PC-3 (cell line): Measurements from ENCODE around the gene NCS1. TPM values are rescaled to one million over a fixed set of nuclear protein-coding genes. Genes with fewer than 3 reads are reported as not detected.

ENCODE experiments used
- ATAC-seq: fragments of 200-7000 bp; cut with Tn5 transposase; 2 replicates; pipeline ENCODE4 v1.9.1; 2020; ENCODE audit warnings: mild to moderate bottlenecking, moderate library complexity
- BruUV-seq: library from RNA; stranded (reverse); fragments of 400-500 nt; replicated peaks from 2 replicates; lab custom pipeline; 2021; lab: Mats Ljungman, UMichigan
- CTCF ChIA-PET: fragments of 300-600 bp; sonication (Branson Sonifier 250); formaldehyde crosslinking; loops from one replicate; lab custom pipeline; 2022; ENCODE audit warnings: antibody characterized with exemption; lab: Charles Lee
- POLR2A ChIA-PET: fragments of 300-600 bp; sonication (Branson Sonifier 250); formaldehyde crosslinking; loops from one replicate; lab custom pipeline; 2022; ENCODE audit warnings: antibody characterized with exemption; ENCODE audit not compliant: unreplicated experiment; lab: Charles Lee
- DNase-seq: peaks from one replicate; pipeline ENCODE4 v3.0.0-alpha.2; 2015
- H2AFZ ChIP-seq: fragments of 300-600 bp; sonication (generic); 2 replicates; pipeline ENCODE4 v1.6.0; 2016; ENCODE audit warnings: antibody characterized with exemption, low read length
- H3F3A ChIP-seq: fragments of 300-600 bp; sonication (generic); one replicate; pipeline ENCODE4 v1.6.0; 2017; ENCODE audit warnings: antibody characterized with exemption, low read length, control low read depth, mild to moderate bottlenecking; ENCODE audit not compliant: unreplicated experiment
- H3K27ac ChIP-seq: fragments of 300-600 bp; sonication (generic); 2 replicates; pipeline ENCODE4 v1.5.1; 2016; ENCODE audit warnings: mild to moderate bottlenecking, low read length
- H3K27me3 ChIP-seq: fragments of 300-600 bp; sonication (generic); 2 replicates; pipeline ENCODE4 v1.6.1; 2016; ENCODE audit warnings: low read length, mixed read lengths
- H3K36me3 ChIP-seq: fragments of 300-600 bp; sonication (generic); 2 replicates; pipeline ENCODE4 v1.6.1; 2016; ENCODE audit warnings: low read depth, mixed run types, low read length, mixed read lengths
- H3K4me1 ChIP-seq: fragments of 300-600 bp; sonication (generic); 2 replicates; pipeline ENCODE4 v1.5.1; 2016; ENCODE audit warnings: low read length; ENCODE audit not compliant: insufficient read depth
- H3K4me2 ChIP-seq: fragments of 300-600 bp; sonication (generic); 2 replicates; pipeline ENCODE4 v1.6.0; 2016; ENCODE audit warnings: low read length
- H3K4me3 ChIP-seq: fragments of 300-600 bp; sonication (generic); 2 replicates; pipeline ENCODE4 v1.5.1; 2016; ENCODE audit warnings: mild to moderate bottlenecking, low read length, mixed read lengths
- H3K79me2 ChIP-seq: fragments of 300-600 bp; sonication (generic); 2 replicates; pipeline ENCODE4 v1.6.1; 2017; ENCODE audit warnings: low read length, mixed read lengths
- H3K9ac ChIP-seq: fragments of 300-600 bp; sonication (generic); 2 replicates; pipeline ENCODE4 v1.6.0; 2016; ENCODE audit warnings: mild to moderate bottlenecking, low read length
- H3K9me2 ChIP-seq: fragments of 300-600 bp; sonication (generic); replicated peaks from 2 replicates; pipeline ENCODE4 v1.6.1; 2016; ENCODE audit warnings: mixed run types, low read length, mixed read lengths
- H3K9me3 ChIP-seq: fragments of 300-600 bp; sonication (generic); 2 replicates; pipeline ENCODE4 v1.6.1; 2016; ENCODE audit warnings: low read length, mixed read lengths
- H4K20me1 ChIP-seq: fragments of 300-600 bp; sonication (generic); 2 replicates; pipeline ENCODE4 v1.6.1; 2016; ENCODE audit warnings: low read length, mixed read lengths
- EZH2 ChIP-seq: fragments of 300-600 bp; sonication (generic); IDR thresholded peaks from one replicate; pipeline ENCODE4 v1.6.1; 2017; ENCODE audit warnings: antibody characterized with exemption, mild to moderate bottlenecking, low read length; ENCODE audit not compliant: unreplicated experiment
- EZH2phosphoT487 ChIP-seq: fragments of 300-600 bp; sonication (generic); IDR thresholded peaks from 2 replicates; pipeline ENCODE4 v1.6.1; 2018; ENCODE audit warnings: mild to moderate bottlenecking, antibody characterized with exemption, low read length, borderline replicate concordance
- intact Hi-C: fragments of 100-400 bp; cut with micrococcal nuclease; formaldehyde crosslinking; loops from 2 replicates; pipeline ENCODE4 v1.9.0; 2023
- total RNA-seq: library from RNA; depleted of rRNA; stranded (reverse); fragments of >200 nt; gene quantifications from 2 replicates; pipeline ENCODE4 v1.2.3, GENCODE V29; 2014
- TF ChIP-seq, protein P1 (sequence below): fragments of 300-600 bp; sonication (generic); conservative IDR thresholded peaks from 2 replicates; pipeline ENCODE4 v1.5.1; 2017; ENCODE audit warnings: antibody characterized with exemption, low read depth, mild to moderate bottlenecking, low read length

The NCS1 gene
- total RNA-seq, 1 experiment from 2014 or later = 14.0 TPM

DNA sequence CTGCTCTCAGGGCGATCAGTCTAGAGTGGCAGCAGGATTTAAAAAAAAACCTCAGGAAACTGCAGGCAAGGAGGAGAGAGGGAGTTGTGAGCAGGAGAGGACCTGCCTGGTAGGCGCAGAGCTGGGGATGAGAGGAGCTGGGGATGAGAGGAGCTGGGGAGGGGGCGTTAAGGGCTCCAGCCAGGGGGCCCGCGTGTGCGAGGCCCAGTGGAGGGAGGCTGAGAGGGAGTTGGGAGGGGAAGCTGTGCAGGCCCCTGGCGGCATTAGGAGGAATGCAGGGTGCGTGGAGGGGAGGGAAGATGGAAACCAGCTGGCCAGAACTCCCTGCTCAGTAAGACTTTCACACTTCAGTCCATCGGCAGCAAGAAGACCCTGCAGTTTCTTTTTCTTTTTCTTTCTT, 48.1 kb downstream of the NCS1 start:
- Histone ChIP-seq H3K9me2 (no peaks in the 10 kb centered on the region), H4K20me1 (no peaks in the 10 kb centered on the region), H3K4me2 (no peak overlapping the region), H3K36me3 (peaks cover 3% of the 10 kb centered on the region; the same call in 1 of the 2 replicates), H3F3A (no peaks in the 10 kb centered on the region), H3K79me2 (no peaks in the 10 kb centered on the region), H3K4me3 (no peak overlapping the region), H3K4me1 (no peaks in the 10 kb centered on the region), H3K9me3 (no peaks in the 10 kb centered on the region), H3K9ac (no peak overlapping the region), H2AFZ (no peak overlapping the region), H3K27me3 (no peaks in the 10 kb centered on the region), H3K27ac (no peak overlapping the region)
- intact Hi-C loops = no loop called here
- TF ChIP-seq EZH2phosphoT487 (no peak), EZH2 (no peak)
- TF ChIP-seq, protein P1, sequence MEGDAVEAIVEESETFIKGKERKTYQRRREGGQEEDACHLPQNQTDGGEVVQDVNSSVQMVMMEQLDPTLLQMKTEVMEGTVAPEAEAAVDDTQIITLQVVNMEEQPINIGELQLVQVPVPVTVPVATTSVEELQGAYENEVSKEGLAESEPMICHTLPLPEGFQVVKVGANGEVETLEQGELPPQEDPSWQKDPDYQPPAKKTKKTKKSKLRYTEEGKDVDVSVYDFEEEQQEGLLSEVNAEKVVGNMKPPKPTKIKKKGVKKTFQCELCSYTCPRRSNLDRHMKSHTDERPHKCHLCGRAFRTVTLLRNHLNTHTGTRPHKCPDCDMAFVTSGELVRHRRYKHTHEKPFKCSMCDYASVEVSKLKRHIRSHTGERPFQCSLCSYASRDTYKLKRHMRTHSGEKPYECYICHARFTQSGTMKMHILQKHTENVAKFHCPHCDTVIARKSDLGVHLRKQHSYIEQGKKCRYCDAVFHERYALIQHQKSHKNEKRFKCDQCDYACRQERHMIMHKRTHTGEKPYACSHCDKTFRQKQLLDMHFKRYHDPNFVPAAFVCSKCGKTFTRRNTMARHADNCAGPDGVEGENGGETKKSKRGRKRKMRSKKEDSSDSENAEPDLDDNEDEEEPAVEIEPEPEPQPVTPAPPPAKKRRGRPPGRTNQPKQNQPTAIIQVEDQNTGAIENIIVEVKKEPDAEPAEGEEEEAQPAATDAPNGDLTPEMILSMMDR = no peak
- ATAC-seq = no peak
- CTCF ChIA-PET = no interaction called here
- POLR2A ChIA-PET = no interaction called here
- no TSS peak for BruUV-seq
- no peak for DNase-seq

- H3K9me3 ChIP-seq = no peaks in the 10 kb centered on the region
- no peak overlapping the region for H3K4me3 ChIP-seq
- ChIA-PET POLR2A (no interaction called here), CTCF (no interaction called here)
- peaks cover 13% of the 10 kb centered on the region; the same call in 1 of the 2 replicates for H3K36me3 ChIP-seq
- no peaks in the 10 kb centered on the region for H3K79me2 ChIP-seq
- intact Hi-C loops = no loop called here
- H3F3A ChIP-seq = no peaks in the 10 kb centered on the region
- no peaks in the 10 kb centered on the region for H3K27me3 ChIP-seq
- H3K27ac ChIP-seq = no peak overlapping the region
- H3K4me2 ChIP-seq = no peak overlapping the region
- DNase-seq (no peak), ATAC-seq (no peak)
- no TSS peak for BruUV-seq
- H3K9ac ChIP-seq = no peak overlapping the region
- no peak for TF ChIP-seq EZH2phosphoT487
- TF ChIP-seq EZH2 = no peak
- TF ChIP-seq, protein P1 = no peak
- H3K4me1 ChIP-seq = no peaks in the 10 kb centered on the region
- H2AFZ ChIP-seq = no peak overlapping the region
- H4K20me1 ChIP-seq = no peaks in the 10 kb centered on the region
- no peaks in the 10 kb centered on the region for H3K9me2 ChIP-seq
Observed at GRCh38 chr9:130222833-130223232, 50.6 kb downstream of the NCS1 start.

DNA sequence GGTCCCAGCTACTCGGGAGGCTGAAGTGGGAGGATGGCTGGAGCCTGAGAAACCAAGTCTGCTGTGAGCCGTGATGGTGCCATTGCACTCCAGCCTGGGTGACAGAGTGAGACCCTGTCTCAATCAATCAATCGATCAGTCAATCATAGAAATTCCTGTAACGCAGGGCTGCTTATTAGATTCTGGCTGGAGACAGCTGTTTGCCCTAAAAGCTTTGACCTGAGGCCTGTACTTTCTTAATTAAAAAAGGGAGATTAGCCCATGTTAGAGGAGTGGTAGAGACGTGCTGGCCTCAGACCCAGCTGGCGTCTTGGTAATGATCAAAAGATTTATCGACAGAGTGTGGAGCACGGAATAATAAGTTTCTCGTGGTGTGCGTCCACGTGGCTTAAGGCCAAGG, 52.9 kb downstream of the NCS1 start:
- intact Hi-C loops = no loop called here
- Histone ChIP-seq H2AFZ (no peak overlapping the region), H3F3A (no peaks in the 10 kb centered on the region), H3K9me2 (no peaks in the 10 kb centered on the region), H3K9ac (no peak overlapping the region), H3K4me2 (no peak overlapping the region), H3K4me3 (no peak overlapping the region), H3K79me2 (no peaks in the 10 kb centered on the region), H4K20me1 (no peaks in the 10 kb centered on the region), H3K27me3 (no peaks in the 10 kb centered on the region), H3K9me3 (no peaks in the 10 kb centered on the region), H3K27ac (no peak overlapping the region), H3K36me3 (peaks cover 17% of the 10 kb centered on the region; the same call in 1 of the 2 replicates), H3K4me1 (no peaks in the 10 kb centered on the region)
- no peak for ATAC-seq
- CTCF ChIA-PET = no interaction called here
- TF ChIP-seq EZH2 (no peak), EZH2phosphoT487 (no peak)
- TF ChIP-seq, protein P1 = no peak
- DNase-seq = no peak
- POLR2A ChIA-PET = no interaction called here
- no TSS peak for BruUV-seq
